ENCODE measurements around the gene NUF2.

- TF ChIP-seq CTCF (IDR thresholded peaks at IDR 0.05) (no peak), POLR2A (IDR thresholded peaks at IDR 0.05) (no peak), POLR2AphosphoS5 (IDR thresholded peaks at IDR 0.05) (no peak)
Measured at GRCh38 chr1:163367721-163368120, 46.0 kb downstream of the NUF2 start.
